H1 (cell line): ENCODE measurements around the gene INPP5A.

Experiments
- CHD1 ChIP-seq: IDR thresholded peaks from 2 replicates; pipeline ENCODE4 v1.6.1; 2012; ENCODE audit warnings: low read depth, low read length, improper control_type of control experiment
- CTCF ChIP-seq, 3 experiments: IDR thresholded peaks; 1 replicate in 2 of 3; 2 replicates in 1 of 3; pipeline versions ENCODE4 v1.5.1 to v1.6.1; 2011; ENCODE audit warnings: low read length in 3 of 3, mild to moderate bottlenecking in 3 of 3, inconsistent platforms in 2 of 3, low read depth in 1 of 3, moderate library complexity in 1 of 3; ENCODE audit not compliant: insufficient read depth in 1 of 3; ENCODE audit errors: control extremely low read depth in 1 of 3
- NANOG ChIP-seq: IDR thresholded peaks from 2 replicates; pipeline ENCODE4 v1.6.1; 2011; ENCODE audit warnings: low read length, low read depth, mild to moderate bottlenecking, inconsistent platforms; ENCODE audit not compliant: insufficient read depth, poor library complexity, severe bottlenecking
- POLR2A ChIP-seq, 2 experiments: IDR thresholded peaks; 1 replicate in 1 of 2; 2 replicates in 1 of 2; pipeline ENCODE4 v1.6.1; 2011; ENCODE audit warnings: low read depth in 2 of 2, low read length in 2 of 2, mild to moderate bottlenecking in 2 of 2; ENCODE audit errors: control extremely low read depth in 1 of 2
- RBBP5 ChIP-seq: IDR thresholded peaks from 2 replicates; pipeline ENCODE4 v1.7.1; 2012; ENCODE audit warnings: low read depth, mild to moderate bottlenecking, inconsistent platforms, low read length, moderate library complexity, borderline replicate concordance
- TBP ChIP-seq: IDR thresholded peaks from 2 replicates; pipeline ENCODE4 v1.6.1; 2011; ENCODE audit warnings: low read depth, low read length, improper control_type of control experiment

GRCh38 chr10:132692311-132692710, 154.7 kb downstream of the INPP5A start:
- TF ChIP-seq CTCF (IDR thresholded peaks at IDR 0.05; ENCODE audit: control extremely low read depth in 1 of 3, insufficient read depth in 1 of 3, low read depth in 1 of 3, low read length in 3 of 3): no peak
- TF ChIP-seq POLR2A (IDR thresholded peaks at IDR 0.05; ENCODE audit: control extremely low read depth in 1 of 2, low read depth in 2 of 2, low read length in 2 of 2): no peak
- no peak for TF ChIP-seq RBBP5
- no peak for TF ChIP-seq NANOG
- no peak for TF ChIP-seq TBP
- TF ChIP-seq CHD1: no peak
